ENCODE measurements around the gene KIF1A.
"Not testable (repeated sequence)": the region's sequence is repeated elsewhere in the genome, so short reads cannot be mapped to it uniquely, and the experiment has no call there.

Gene KIF1A

GRCh38 chr2:240786355-240786841, 33.6 kb downstream of the KIF1A start:
- intact Hi-C loops (cut with micrococcal nuclease), result no loop called here
- no peak overlapping the region for H3K4me3 Mint-ChIP-seq
- H3K27me3 Mint-ChIP-seq, result no peaks in the 10 kb centered on the region
- no peaks in the 10 kb centered on the region for H3K36me3 Mint-ChIP-seq (ENCODE audit: low read depth)
- H3K27ac Mint-ChIP-seq, result no peak overlapping the region
- H3K9me3 Mint-ChIP-seq, result no peaks in the 10 kb centered on the region
- no peaks in the 10 kb centered on the region for H3K4me1 Mint-ChIP-seq (ENCODE audit: low read depth)

DNA sequence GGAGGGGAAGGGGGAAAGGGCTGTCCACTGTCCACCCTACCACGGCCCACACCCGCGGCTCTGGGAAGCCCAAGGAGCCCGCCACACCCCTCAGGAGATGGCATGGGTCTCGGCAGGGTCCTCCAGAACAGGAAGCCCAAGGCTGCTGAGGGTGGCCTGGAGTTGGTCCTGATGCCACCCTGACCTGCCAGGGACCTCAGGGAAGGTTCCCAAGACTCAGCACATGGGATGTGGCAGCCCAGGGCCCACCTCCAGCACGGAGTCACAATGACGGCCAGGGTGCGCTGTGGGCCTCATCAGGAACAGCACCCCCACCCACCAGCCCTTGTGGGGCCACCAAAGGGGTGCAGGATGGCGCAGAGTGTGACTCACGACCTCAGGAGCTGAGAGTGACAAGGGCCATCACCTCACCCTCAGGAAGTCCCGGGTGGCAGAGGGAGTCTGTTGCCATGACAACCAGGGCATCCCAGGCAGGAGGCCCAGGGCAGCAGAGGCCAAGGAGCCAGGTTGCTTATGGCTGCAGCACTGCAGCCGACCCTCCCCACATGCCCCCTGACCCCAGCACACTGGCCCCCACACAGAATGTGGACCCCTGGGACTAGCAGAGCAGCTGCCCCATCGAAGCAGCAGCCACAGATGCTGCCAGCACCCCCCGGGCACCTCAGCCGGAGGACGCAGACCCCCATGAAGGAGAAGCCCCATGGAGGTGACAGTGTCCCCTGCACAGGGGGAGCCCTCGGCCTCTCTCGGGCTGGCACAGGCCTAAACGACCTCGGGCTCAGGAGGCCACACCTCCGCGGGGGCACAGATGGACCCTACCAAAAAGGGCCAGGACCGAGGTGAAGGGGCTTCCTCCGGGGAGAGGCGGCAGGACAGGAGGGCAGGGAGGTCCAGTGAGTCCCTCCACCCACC, 34.3 kb downstream of the KIF1A start:
- intact Hi-C loops (cut with micrococcal nuclease), result no loop called here
- Mint-ChIP-seq H3K4me3 (no peak overlapping the region), H3K27ac (no peak overlapping the region), H3K27me3 (no peaks in the 10 kb centered on the region), H3K9me3 (no peaks in the 10 kb centered on the region), H3K36me3 (ENCODE audit: low read depth) (no peaks in the 10 kb centered on the region), H3K4me1 (ENCODE audit: low read depth) (no peaks in the 10 kb centered on the region)

- Mint-ChIP-seq H3K36me3 (ENCODE audit: low read depth) (no peaks in the 10 kb centered on the region), H3K27me3 (no peaks in the 10 kb centered on the region), H3K4me1 (ENCODE audit: low read depth) (no peaks in the 10 kb centered on the region), H3K9me3 (no peaks in the 10 kb centered on the region), H3K4me3 (no peak overlapping the region), H3K27ac (no peak overlapping the region)
- intact Hi-C loops (cut with micrococcal nuclease), result no loop called here
Observed at GRCh38 chr2:240784629-240785423, 35.2 kb downstream of the KIF1A start.

DNA sequence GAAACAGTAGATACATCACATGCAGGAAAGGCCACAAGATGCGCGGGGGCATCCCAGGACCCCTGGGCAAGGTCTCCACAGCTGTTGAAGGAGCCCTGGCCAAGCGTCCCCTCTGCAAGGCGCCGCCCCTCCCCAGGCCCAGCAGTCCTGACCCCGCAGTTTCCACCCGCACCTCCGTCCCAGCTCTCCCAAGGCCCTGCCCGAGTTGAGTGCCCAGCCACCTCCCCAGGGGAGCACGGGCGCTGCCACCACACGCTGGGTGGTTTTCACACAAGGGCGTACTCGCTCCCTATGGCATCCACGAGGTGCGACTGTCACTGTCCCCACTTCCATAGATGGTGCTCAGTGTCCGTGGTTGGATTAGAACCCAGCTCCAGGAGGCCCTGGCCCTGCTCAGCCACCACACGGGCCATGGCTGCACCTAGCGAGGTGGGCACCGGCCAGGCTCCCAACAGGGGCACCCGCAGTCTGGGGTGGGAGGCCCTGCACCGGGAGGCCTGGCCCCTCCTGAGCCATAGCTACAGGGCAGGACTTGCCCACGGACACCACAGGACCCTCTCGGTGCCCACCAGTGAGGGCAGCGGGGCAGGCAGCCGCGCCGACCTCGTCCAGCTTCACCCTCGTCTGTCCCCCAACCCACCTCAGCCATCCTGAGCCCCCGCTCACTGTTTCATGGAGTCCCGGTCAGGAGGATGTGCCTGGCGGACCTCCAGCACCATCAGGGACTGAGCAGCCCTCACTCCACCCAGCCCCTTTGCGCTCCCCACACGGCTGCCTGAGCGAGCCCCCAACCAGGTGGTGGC, 36.0 kb downstream of the KIF1A start:
- Mint-ChIP-seq H3K36me3 (ENCODE audit: low read depth) (no peaks in the 10 kb centered on the region), H3K4me3 (no peak overlapping the region), H3K27me3 (no peaks in the 10 kb centered on the region), H3K4me1 (ENCODE audit: low read depth) (no peaks in the 10 kb centered on the region), H3K27ac (no peak overlapping the region), H3K9me3 (no peaks in the 10 kb centered on the region)
- intact Hi-C loops (cut with micrococcal nuclease), result no loop called here

DNA sequence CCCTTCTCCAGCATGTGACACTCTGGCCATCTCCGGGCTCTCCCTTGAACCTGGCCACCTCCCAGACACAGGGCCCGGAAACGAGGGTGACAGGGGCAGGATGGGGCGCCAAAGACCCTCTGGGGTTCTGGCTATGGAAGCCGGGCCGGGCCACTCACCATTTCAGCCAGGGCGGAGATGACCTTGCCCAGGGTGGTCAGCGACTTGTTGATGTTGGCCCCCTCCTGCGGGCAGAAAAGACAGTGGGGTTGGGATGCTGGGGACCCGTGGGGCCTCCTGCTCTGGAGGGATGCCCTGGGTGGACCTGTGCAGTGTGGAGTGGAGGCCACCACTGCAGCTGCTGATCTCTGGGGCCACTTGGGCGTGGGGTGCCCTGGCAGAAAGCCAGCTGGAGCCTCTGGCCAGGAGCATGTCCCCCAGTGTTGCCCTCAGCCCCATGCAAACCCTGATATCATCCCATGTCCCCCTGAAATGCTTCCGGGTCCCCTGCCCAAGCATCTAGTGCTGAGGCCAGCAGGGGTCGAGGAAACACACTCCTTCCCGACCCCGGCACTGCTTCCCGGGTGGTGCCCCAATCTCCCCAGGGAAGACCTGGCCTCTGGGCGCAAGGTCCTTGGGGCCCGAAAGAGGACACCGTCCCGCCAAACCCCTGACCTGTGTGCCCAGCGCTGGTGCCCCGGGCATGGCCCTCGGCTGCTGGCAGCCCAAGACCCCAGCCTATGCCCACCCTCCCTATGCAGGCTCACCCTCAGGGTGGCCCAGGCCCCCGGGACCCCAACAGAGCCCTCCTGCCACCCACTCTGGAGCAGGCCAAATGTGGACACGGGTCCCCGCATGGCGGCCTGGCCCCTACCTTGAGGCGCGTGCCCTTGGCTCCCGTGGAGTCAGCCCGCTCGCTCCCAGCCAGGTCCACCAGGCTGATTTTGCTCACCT, 36.9 kb downstream of the KIF1A start:
- Mint-ChIP-seq H3K27ac (no peak overlapping the region), H3K4me1 (ENCODE audit: low read depth) (no peaks in the 10 kb centered on the region), H3K4me3 (no peak overlapping the region), H3K27me3 (no peaks in the 10 kb centered on the region), H3K9me3 (no peaks in the 10 kb centered on the region), H3K36me3 (ENCODE audit: low read depth) (no peaks in the 10 kb centered on the region)
- intact Hi-C loops (cut with micrococcal nuclease), result no loop called here

GRCh38 chr2:240782221-240782885, 37.7 kb downstream of the KIF1A start:
- no peak overlapping the region for H3K4me3 Mint-ChIP-seq
- H3K36me3 Mint-ChIP-seq (ENCODE audit: low read depth), result no peaks in the 10 kb centered on the region
- no peak overlapping the region for H3K27ac Mint-ChIP-seq
- H3K27me3 Mint-ChIP-seq, result peaks cover 1% of the 10 kb centered on the region
- no peaks in the 10 kb centered on the region for H3K9me3 Mint-ChIP-seq
- intact Hi-C loops (cut with micrococcal nuclease), result no loop called here
- H3K4me1 Mint-ChIP-seq (ENCODE audit: low read depth), result no peaks in the 10 kb centered on the region

- Mint-ChIP-seq H3K9me3 (no peaks in the 10 kb centered on the region), H3K36me3 (ENCODE audit: low read depth) (no peaks in the 10 kb centered on the region), H3K4me3 (no peak overlapping the region), H3K27me3 (peaks cover 2% of the 10 kb centered on the region), H3K27ac (no peak overlapping the region), H3K4me1 (ENCODE audit: low read depth) (no peaks in the 10 kb centered on the region)
- intact Hi-C loops (cut with micrococcal nuclease), result no loop called here
Observed at GRCh38 chr2:240781471-240782220, 38.4 kb downstream of the KIF1A start.

- no peak overlapping the region for H3K27ac Mint-ChIP-seq
- no peaks in the 10 kb centered on the region for H3K36me3 Mint-ChIP-seq (ENCODE audit: low read depth)
- no peaks in the 10 kb centered on the region for H3K9me3 Mint-ChIP-seq
- no peaks in the 10 kb centered on the region for H3K4me1 Mint-ChIP-seq (ENCODE audit: low read depth)
- intact Hi-C loops (cut with micrococcal nuclease), result no loop called here
- H3K27me3 Mint-ChIP-seq, result peaks cover 2% of the 10 kb centered on the region
- H3K4me3 Mint-ChIP-seq, result no peak overlapping the region
Observed at GRCh38 chr2:240780023-240780700, 39.9 kb downstream of the KIF1A start.

- H3K27me3 Mint-ChIP-seq; H3K9me3 Mint-ChIP-seq; H3K4me3 Mint-ChIP-seq; H3K4me1 Mint-ChIP-seq (ENCODE audit: low read depth); intact Hi-C loops (cut with micrococcal nuclease); H3K27ac Mint-ChIP-seq; H3K36me3 Mint-ChIP-seq (ENCODE audit: low read depth): not testable (repeated sequence)
Observed at GRCh38 chr2:240779250-240779832, 40.7 kb downstream of the KIF1A start.

DNA sequence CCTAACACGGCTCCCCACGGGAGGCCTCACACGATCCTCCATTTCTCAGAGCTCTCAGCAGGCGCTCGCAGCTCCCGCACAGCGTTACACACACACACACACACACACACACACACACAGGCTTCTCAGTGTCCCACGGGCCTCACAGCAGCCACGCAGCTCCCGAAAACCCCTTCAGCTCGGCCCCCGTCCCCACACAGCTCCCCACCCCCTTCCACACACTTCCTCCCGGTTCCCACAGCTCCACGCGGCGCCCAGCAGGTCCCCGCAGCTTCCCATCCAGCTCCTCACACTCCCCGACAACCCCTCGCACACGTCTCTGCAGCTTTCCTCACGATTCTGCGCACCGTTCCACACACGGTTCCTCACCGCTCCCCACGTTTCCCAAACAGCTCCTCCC, 41.6 kb downstream of the KIF1A start:
- Mint-ChIP-seq H3K36me3 (ENCODE audit: low read depth) (no peaks in the 10 kb centered on the region), H3K9me3 (no peaks in the 10 kb centered on the region), H3K27ac (no peak overlapping the region), H3K4me3 (no peak overlapping the region), H3K4me1 (ENCODE audit: low read depth) (no peaks in the 10 kb centered on the region), H3K27me3 (peaks cover 2% of the 10 kb centered on the region)
- intact Hi-C loops (cut with micrococcal nuclease), result no loop called here

- Mint-ChIP-seq H3K27ac (no peak overlapping the region), H3K27me3 (peaks cover 2% of the 10 kb centered on the region), H3K36me3 (ENCODE audit: low read depth) (no peaks in the 10 kb centered on the region), H3K4me3 (no peak overlapping the region), H3K9me3 (no peaks in the 10 kb centered on the region), H3K4me1 (ENCODE audit: low read depth) (no peaks in the 10 kb centered on the region)
- intact Hi-C loops (cut with micrococcal nuclease), result no loop called here
Observed at GRCh38 chr2:240777456-240778212, 42.4 kb downstream of the KIF1A start.
